HEK293T (cell line): Measurements from ENCODE around the gene CTDSP1.

Experiments used
- ARNT ChIP-seq: fragments of 450-650 bp; IDR thresholded peaks from 2 replicates; pipeline ENCODE4 v1.6.1; 2017; ENCODE audit warnings: mild to moderate bottlenecking
- BHLHE40 ChIP-seq: fragments of 450-650 bp; IDR thresholded peaks from 2 replicates; pipeline ENCODE4 v1.6.1; 2016; ENCODE audit warnings: mild to moderate bottlenecking, moderate library complexity, borderline replicate concordance
- CTBP1 ChIP-seq: fragments of 450-650 bp; IDR thresholded peaks from 2 replicates; pipeline ENCODE4 v1.6.1; 2016; ENCODE audit warnings: borderline replicate concordance
- ELF4 ChIP-seq: fragments of 450-650 bp; IDR thresholded peaks from 2 replicates; pipeline ENCODE4 v1.6.1; 2017; ENCODE audit warnings: antibody characterized with exemption
- FOXA1 ChIP-seq: fragments of 450-650 bp; IDR thresholded peaks from 2 replicates; pipeline ENCODE4 v1.6.1; 2016; ENCODE audit warnings: mild to moderate bottlenecking
- FOXK2 ChIP-seq: fragments of 450-650 bp; IDR thresholded peaks from 2 replicates; pipeline ENCODE4 v1.6.1; 2016; ENCODE audit warnings: mild to moderate bottlenecking
- FOXM1 ChIP-seq: fragments of 450-650 bp; IDR thresholded peaks from 2 replicates; pipeline ENCODE4 v1.6.1; 2017; ENCODE audit warnings: mild to moderate bottlenecking, borderline replicate concordance
- HDGF ChIP-seq: fragments of 450-650 bp; IDR thresholded peaks from 2 replicates; pipeline ENCODE4 v1.6.1; 2017; ENCODE audit warnings: antibody characterized with exemption, borderline replicate concordance
- LEF1 ChIP-seq: fragments of 450-650 bp; IDR thresholded peaks from 2 replicates; pipeline ENCODE4 v1.6.1; 2017; ENCODE audit warnings: mild to moderate bottlenecking, borderline replicate concordance
- NFRKB ChIP-seq: fragments of 450-650 bp; IDR thresholded peaks from 2 replicates; pipeline ENCODE4 v1.6.1; 2016; ENCODE audit warnings: mild to moderate bottlenecking, moderate library complexity
- SP1 ChIP-seq: fragments of 450-650 bp; IDR thresholded peaks from 2 replicates; pipeline ENCODE4 v1.6.1; 2017
- SUZ12 ChIP-seq: fragments of 450-650 bp; IDR thresholded peaks from 2 replicates; pipeline ENCODE4 v1.6.1; 2016; ENCODE audit warnings: mild to moderate bottlenecking
- TARDBP ChIP-seq: fragments of 450-650 bp; IDR thresholded peaks from 2 replicates; pipeline ENCODE4 v1.6.1; 2016
- TF ChIP-seq, protein P1 (sequence below): fragments of 450-650 bp; IDR thresholded peaks from 2 replicates; pipeline ENCODE4 v1.6.1; 2016

DNA sequence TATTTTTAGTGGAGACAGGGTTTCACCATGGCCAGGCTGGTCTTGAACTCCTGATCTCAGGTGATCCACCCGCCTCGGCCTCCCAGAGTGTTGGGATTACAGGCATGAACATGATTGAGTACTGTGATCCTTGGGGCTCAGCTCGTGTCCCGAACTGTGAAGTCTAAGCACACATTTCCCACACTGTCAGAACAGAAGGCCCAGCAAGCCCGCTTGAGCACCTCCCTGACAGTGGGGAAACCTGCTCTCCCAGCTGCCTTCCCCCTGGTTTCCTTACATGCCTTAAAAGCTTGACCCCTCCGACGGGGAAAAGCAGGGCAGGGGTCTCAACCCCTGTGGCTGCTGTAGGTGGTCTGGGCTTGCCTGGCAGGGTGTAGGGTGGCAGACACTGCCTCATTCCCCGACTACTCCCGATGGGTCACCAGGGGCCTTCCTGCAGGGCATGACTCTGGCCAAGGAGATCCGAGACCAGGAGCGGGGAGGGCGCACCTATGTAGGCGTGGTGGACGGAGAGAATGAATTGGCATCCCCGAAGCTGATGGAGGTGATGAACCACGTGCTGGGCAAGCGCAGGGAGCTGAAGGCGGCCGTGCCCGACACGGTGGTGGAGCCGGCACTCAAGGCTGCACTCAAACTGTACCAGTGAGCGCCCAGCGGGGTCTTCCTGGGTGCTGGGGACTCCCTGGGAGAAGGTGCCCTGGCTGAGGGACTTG is 29.3 kb downstream of the CTDSP1 start:
- TF ChIP-seq SUZ12, result no peak
- TF ChIP-seq BHLHE40, result no peak
- TF ChIP-seq CTBP1, result no peak
- no peak for TF ChIP-seq SP1
- no peak for TF ChIP-seq NFRKB
- TF ChIP-seq HDGF, result no peak
- no peak for TF ChIP-seq FOXA1
- no peak for TF ChIP-seq FOXM1
- no peak for TF ChIP-seq FOXK2
- no peak for TF ChIP-seq TARDBP
- TF ChIP-seq ARNT, result no peak
- TF ChIP-seq ELF4, result no peak
- TF ChIP-seq, protein P1, sequence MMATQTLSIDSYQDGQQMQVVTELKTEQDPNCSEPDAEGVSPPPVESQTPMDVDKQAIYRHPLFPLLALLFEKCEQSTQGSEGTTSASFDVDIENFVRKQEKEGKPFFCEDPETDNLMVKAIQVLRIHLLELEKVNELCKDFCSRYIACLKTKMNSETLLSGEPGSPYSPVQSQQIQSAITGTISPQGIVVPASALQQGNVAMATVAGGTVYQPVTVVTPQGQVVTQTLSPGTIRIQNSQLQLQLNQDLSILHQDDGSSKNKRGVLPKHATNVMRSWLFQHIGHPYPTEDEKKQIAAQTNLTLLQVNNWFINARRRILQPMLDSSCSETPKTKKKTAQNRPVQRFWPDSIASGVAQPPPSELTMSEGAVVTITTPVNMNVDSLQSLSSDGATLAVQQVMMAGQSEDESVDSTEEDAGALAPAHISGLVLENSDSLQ, result no peak
- no peak for TF ChIP-seq LEF1
